GM12874 (cell line): ENCODE data around the gene ENDOD1.

Experiments used
- TF ChIP-seq, protein P1 (sequence below): IDR thresholded peaks from 2 replicates; pipeline ENCODE4 v1.5.1; 2011; ENCODE audit warnings: low read depth, mild to moderate bottlenecking, control low read depth, low read length, moderate library complexity; ENCODE audit not compliant: insufficient read depth

The ENDOD1 gene

DNA sequence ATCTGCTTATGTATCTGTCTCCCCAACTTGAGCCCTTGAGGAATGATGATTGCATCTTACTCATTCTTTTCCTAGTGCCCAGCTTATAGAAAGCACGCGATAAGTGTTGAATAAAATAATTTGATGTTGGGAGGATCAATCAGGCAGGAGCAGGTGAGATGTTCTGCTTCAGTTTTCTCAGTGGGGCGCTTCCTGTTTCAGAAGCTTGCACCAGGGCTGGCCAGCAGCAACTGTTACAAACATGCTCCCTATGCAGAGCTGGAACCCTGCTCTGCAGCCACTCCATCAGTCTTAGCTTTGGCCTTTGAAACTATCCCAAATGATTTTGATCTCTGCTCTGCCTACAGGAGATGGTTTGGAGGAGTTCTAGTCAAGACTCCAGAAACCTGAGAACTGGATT lies 3.9 kb downstream of the ENDOD1 start:
- TF ChIP-seq, protein P1, sequence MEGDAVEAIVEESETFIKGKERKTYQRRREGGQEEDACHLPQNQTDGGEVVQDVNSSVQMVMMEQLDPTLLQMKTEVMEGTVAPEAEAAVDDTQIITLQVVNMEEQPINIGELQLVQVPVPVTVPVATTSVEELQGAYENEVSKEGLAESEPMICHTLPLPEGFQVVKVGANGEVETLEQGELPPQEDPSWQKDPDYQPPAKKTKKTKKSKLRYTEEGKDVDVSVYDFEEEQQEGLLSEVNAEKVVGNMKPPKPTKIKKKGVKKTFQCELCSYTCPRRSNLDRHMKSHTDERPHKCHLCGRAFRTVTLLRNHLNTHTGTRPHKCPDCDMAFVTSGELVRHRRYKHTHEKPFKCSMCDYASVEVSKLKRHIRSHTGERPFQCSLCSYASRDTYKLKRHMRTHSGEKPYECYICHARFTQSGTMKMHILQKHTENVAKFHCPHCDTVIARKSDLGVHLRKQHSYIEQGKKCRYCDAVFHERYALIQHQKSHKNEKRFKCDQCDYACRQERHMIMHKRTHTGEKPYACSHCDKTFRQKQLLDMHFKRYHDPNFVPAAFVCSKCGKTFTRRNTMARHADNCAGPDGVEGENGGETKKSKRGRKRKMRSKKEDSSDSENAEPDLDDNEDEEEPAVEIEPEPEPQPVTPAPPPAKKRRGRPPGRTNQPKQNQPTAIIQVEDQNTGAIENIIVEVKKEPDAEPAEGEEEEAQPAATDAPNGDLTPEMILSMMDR: no peak

DNA sequence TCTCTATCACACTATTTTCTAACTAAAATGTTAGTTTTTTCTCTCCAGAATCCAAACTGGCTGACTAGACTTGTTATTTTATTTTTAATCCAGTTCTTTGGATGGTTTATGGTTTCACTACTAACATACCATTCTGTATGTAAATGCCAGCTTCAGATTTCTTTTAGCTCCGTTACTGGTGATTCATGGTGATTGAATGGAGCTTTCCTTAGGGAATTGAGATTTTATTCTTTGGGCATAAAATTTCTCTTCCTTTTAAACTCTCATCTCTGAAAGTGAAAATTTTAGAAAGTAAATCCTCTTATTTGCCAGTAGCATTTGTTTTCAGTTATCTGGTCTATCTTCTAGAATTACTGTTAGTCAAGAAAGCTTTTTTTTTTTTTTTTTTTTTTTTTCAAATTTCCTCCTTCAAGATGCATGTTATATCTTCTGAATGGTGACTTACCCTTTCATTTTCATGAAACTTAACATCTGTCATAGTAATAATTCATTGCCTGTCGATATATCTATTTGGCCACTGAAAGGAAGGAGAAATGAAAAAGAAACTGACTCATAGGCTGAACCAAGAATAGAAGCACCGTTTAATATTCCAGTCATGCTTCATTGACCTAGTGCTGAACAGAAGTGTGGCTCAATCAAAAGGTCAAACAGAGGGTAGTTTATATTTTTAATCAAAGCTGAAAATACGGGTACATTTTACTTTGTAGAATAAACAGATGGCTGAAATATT lies 6.4 kb downstream of the ENDOD1 start:
- TF ChIP-seq, protein P1: no peak

DNA sequence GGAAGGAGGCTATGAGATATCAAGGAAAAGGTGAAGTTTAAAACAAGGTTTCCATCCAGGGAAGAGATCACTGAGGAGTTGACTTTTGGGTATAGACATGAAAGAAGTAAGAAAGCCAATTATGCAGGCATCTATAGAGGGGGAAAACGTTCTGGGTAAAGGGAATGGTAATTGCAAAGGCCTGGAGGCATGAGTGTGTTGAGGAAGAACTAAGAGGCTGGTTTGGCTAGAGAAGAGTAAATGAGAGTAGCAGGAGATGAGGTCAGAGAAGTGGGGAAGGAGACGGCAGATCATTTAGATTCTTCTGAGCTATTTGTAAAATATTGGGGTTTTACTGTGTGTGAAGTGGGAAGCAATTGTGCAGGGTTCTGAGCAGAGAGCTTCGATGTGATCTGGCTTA lies 7.6 kb downstream of the ENDOD1 start:
- TF ChIP-seq, protein P1: no peak

DNA sequence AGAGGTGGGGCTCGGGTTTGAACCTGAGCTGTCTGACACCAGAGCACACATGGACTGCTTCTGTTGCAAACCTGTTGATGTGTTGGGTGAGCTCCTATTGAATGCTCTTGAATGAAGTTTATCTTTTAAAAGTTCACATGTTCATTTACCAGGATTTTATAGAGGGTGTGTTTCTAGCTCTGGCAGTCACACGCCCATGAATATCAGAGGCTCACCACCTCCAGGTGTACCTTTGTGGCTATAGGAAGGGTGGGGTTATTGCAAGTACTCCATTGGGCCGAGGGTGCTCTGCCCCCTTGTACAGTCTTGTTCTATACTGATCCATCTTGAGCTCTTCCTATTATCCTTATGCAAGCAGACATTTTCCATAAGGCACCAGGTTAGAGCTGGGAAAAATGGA lies 9.2 kb downstream of the ENDOD1 start:
- TF ChIP-seq, protein P1: no peak

DNA sequence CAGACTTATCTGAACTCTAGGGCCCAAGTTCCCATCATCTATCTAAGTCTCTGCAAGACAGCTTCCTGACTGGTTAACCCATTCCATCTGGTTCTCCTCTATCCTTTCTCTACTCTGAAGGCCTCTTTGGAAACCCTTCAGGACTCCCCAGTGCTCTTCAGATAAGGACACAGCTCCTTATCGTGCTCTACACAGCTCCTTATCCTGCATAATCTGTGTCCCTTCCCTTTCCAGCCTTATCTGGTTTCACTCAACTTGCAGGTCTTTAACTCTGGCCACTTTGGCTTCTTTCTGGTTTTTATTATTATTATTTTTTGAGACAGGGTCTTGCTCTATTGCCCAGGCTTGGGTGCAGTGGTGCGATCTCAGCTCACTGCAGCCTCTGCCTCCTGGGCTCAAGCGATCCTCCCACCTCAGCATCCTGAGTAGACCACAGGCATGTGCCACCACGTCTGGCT lies 10.6 kb downstream of the ENDOD1 start:
- TF ChIP-seq, protein P1: no peak

DNA sequence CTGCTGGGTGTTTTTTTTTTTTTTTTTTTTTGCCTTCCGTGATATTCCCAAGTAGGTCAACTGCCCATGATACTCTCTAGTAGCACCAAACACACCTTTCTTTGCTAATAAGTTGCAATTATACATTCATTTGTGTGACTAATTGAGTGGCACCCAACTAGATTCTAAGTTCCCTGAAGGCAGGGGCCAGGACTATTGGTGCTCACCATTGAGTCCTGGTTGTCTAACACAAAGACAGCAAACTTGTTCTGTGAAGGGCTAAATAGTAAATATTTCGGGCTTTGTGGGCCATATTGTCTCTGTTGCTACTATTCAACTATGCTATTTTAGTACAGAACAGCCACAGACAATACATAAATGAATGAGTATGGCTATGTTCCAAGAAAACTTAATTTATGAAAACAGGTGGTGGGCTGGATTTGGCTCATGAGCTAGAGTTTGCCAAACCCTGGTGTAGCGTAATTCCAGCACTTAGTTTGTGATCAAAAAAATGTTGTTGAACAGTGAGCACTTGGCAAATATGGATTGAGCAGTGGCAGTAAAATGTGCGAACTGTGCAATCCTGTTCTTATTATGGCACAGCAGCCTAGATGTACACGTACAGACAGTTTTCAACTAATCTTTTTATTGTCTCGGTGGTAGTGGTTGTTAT lies 11.3 kb downstream of the ENDOD1 start:
- TF ChIP-seq, protein P1: no peak

DNA sequence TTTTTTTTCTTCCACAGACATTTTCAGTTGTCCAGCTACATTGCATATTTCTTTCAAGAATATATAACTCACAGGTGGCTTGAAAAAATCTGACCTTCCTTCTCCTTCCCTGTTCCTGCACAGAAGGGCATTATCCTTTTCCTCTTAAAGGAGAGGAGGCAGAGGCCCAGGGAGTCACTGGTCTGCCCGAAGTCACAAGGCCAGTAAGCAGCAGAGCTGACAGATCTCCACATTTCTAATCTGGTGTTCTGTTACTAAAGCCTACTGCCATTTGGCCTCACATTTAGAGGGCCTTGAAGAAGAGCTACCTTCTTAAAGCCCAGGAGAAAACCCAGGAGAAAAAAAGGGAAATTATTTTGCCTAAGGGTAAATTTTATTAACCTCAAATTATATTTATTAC lies 12.3 kb downstream of the ENDOD1 start:
- TF ChIP-seq, protein P1: no peak
